Fibroblast of skin of scalp (primary cell): ENCODE data around the gene FGGY.
A peak's percentile ranks its signal among the peaks of the same experiment; 100 is the strongest.
"Not testable (repeated sequence)": the region's sequence is repeated elsewhere in the genome, so short reads cannot be mapped to it uniquely, and the experiment has no call there.

Experiments used
- DNase-seq: peaks from one replicate; pipeline ENCODE4 v3.0.0-alpha.2; 2013

The FGGY gene

DNA sequence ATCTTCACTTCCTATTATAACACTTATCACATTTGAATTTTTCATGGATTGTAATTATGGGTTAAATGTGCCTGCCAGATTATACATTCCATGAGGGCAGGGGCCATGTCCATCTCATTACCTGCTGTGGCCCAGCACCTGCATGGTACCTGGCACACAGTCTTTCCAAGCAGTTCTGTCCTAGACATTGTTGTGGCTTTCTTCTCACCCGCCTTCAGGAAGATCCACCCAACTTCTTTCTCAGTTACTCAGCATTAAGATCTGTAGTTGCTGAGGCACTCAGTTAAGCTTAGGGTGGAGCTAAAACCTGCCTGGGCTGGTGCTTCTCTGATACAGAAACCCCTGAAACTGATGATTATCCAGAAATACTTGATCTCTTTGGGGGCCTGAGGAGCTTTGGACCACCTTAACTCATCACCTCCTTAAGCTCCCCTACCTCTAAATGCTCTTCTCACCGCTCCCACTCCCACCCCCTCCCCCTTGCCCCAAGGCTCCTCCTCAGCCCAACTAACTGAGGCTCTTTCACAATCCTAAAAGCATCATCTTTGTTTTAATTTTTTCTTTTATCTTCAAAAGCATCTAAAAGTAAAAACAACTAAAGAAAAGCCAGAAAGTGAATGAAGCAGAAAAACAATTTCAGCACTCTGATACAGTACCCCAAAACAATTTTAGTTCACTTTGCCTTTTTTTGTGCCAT, 190.6 kb downstream of the FGGY start:
- peak; percentile 31 for DNase-seq

DNA sequence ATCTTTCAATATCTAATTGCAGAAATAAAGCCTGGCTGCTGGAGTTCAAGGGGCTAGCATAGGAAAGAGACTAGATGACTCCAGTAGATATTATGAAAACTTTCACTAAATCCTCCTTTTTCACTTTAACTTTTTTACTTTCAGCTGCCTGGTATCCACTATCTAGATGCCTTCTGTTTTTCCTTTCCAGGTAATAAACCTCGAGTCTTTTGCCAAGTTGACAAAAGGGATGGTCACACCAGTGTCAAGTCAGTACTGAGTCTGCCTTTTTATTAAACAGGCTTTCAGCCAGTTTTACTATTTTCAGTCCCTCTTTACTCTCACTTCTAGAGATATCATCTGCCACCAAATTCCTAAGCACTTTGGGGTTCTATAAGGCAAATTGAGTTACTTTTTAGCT, 195.6 kb downstream of the FGGY start:
- DNase-seq = no peak

- no peak for DNase-seq
Observed at GRCh38 chr1:59494145-59494833, 197.4 kb downstream of the FGGY start.

GRCh38 chr1:59496156-59496555, 199.3 kb downstream of the FGGY start:
- not testable (repeated sequence) for DNase-seq

GRCh38 chr1:59497616-59498015, 200.7 kb downstream of the FGGY start:
- DNase-seq = no peak

DNA sequence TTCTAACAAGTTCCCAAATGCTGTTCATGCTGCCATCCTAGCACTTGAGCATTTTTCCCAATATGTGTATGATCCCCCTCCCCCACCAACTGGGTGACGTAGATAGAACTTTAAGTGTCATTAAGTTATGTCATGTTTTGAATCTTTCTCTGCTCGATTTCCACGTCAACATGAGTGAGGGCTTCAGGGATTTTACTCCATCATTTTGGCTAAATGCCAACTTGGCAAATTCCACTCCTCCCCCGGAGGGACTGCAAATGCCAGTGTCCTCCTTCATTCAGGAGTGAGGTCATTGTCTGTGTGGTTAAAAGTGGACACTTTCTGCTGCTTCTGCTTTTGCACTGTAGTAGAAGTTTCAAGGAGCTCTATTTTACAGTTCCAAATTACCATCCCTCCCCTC, 201.7 kb downstream of the FGGY start:
- peak; percentile 77 for DNase-seq

- no peak for DNase-seq
Observed at GRCh38 chr1:59499273-59499942, 202.5 kb downstream of the FGGY start.

GRCh38 chr1:59499943-59500569, 203.2 kb downstream of the FGGY start:
- DNase-seq = no peak

- DNase-seq = no peak
Observed at GRCh38 chr1:59500950-59501742, 204.3 kb downstream of the FGGY start.

- peak; percentile 27 for DNase-seq
Observed at GRCh38 chr1:59502009-59502691, 205.3 kb downstream of the FGGY start.

DNA sequence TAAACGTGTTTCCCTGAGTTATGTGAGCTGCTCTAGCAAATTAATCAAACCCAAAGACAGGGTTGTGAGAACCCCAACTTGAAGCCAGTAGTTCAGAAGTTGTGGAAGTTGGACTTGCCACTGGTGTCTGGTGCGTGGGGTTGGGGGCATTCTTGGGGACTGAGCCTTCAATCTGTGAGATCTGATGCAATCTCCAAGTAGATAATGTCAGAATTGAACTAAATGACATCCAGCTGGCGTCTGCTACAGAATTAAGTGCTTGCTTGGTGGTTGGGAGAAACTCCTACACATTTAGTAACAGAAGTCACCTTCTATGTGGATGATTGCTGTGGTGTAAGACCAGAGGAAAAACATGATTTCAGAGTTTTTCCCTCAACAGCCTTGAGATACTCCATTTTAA, 207.4 kb downstream of the FGGY start:
- DNase-seq = peak; percentile 42

DNA sequence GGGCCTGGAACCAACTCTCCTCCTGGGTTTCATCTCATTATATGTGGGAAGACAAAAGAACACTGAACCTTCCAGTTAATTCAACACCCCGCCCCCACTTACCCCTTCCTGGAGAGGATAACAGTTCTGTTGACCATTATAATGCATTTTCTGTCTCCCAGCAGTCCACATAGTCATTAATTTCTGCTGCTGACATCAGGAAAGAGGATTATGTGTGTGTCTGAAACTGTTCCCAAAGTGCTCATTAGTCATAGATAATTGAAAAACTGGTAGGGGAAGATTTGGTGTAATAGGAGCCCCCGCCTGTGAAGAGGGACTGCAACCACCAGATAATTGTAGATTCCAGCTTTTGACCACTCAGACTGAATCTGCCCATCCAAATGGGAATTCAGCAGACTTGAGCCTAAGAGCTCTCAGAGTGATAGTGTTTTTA, 208.7 kb downstream of the FGGY start:
- DNase-seq = peak; percentile 42

DNA sequence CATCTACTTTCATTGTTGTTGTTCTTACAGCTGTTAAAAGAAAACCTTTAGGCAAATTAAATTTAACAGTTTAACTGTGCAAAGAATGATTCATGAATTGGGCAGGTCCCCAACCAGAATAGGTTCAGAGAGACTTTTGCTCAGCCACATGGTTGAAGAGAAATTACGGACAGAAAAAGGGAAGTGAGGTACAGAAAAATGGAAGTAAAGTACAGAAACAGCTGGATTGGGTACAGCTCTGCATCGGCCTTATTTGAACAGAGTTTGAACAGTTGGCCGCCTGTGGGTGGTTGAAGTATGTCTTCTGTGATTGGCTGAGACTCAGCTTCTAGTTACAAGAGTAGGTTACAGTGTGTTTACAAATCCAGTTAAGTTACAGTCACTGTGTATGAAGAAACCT, 210.1 kb downstream of the FGGY start:
- DNase-seq = no peak

GRCh38 chr1:59509341-59509875, 212.5 kb downstream of the FGGY start:
- DNase-seq = no peak

- no peak for DNase-seq
Observed at GRCh38 chr1:59510249-59510648, 213.4 kb downstream of the FGGY start.

DNA sequence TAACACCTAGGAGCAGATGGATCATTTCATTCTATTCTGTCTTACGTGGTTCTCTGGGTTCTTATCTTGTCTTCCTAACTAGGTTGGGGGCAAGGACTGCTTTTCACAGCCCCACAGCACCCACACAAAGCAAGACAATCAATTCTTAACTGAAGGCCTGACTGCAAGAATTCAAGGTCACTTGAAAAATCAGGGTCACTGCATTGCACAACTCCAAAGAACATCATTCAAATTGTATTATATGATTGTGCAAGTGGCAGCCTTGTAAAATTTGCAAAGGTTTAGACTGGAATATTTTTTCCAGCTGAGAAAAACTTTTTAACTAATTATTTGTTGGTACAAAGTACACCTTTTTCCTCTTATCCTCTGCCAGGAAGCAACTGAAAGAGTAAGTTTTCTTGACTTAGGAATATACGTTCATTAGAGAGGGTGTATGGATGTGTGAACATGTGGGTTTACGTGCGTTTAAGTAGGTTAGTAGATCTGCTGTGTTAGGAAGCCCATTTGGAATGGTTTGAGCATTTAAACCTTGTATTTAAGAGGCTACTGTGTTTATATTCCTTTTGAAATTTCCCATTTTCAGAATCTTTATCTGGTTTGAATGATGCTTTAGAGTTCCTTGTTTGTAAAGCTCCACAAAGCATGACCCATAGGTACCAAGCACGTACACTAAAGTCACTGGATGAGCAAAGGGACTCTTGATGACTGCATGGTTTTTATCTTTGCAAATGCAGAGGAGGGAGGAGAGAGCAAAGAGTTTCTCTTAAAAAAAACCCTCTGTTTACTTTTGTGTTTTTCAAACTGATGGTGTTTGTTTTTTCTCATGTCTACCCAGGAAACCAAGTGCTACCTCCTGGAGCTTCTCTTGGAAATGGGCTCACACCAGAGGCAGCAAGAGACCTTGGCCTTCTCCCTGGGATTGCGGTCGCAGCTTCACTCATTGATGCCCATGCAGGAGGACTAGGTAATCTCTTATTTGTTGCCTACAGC, 214.9 kb downstream of the FGGY start:
- no peak for DNase-seq

DNA sequence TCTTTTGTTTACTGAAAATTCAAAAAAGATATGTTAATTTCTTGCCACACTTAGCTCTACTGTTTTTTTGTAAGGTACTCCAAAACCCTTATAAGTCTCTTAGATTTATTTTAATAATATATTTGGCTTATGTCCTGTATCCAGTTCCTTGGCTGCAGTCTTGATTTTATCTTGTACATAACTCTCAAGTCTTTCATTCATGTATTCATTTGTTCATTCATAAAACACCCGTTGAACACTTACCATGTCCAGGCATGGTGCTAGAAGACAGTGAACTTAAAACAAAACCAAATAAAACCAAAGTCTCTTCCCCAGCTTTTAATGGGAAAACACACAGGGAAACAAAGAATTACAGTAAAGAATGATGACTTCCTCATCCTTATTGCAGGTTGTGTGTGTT, 215.8 kb downstream of the FGGY start:
- no peak for DNase-seq

GRCh38 chr1:59514061-59514909, 217.4 kb downstream of the FGGY start:
- DNase-seq = peak; percentile 32

GRCh38 chr1:59516881-59517280, 220.0 kb downstream of the FGGY start:
- no peak for DNase-seq
